H1 (cell line): Measurements from ENCODE around the gene STK40. TPM values are rescaled to one million over a fixed set of nuclear protein-coding genes. Genes with fewer than 3 reads are reported as not detected.

Experiments used
- CTCF ChIA-PET: fragments of 300-600 bp; sonication (Branson Sonifier 250); formaldehyde crosslinking; loops from one replicate; lab custom pipeline; 2021; ENCODE audit not compliant: partially characterized antibody; lab: Charles Lee
- POLR2A ChIA-PET: fragments of 300-600 bp; sonication (Branson Sonifier 250); formaldehyde crosslinking; loops from one replicate; lab custom pipeline; 2021; ENCODE audit warnings: inconsistent platforms; ENCODE audit not compliant: partially characterized antibody; lab: Charles Lee
- DNase-seq, 2 experiments: peaks; one replicate each; pipeline versions ENCODE4 v3.0.0 to v3.0.0-alpha.2; 2010 to 2022; ENCODE audit warnings: low spot score in 2 of 2, low read depth in 1 of 2, mixed read lengths in 1 of 2
- FAIRE-seq: peaks from 2 replicates; lab custom pipeline; 2011; peaks lifted over from hg19 to GRCh38; lab: Jason Lieb, UNC
- H2AFZ ChIP-seq: 2 replicates; pipeline ENCODE4 v1.8.1; 2012; ENCODE audit warnings: low read length, inconsistent platforms
- H2AK5ac ChIP-seq: 2 replicates; pipeline ENCODE4 v1.6.1; 2013; ENCODE audit warnings: low read depth, low read length
- H2BK120ac ChIP-seq: replicated peaks from 2 replicates; pipeline ENCODE3; 2013; ENCODE audit warnings: low read depth, low read length, inconsistent platforms
- H2BK12ac ChIP-seq: 2 replicates; pipeline ENCODE4 v1.6.1; 2013; ENCODE audit warnings: low read depth, low read length
- H2BK15ac ChIP-seq: 2 replicates; pipeline ENCODE4 v1.6.1; 2013; ENCODE audit warnings: low read length
- H2BK20ac ChIP-seq: 2 replicates; pipeline ENCODE4 v1.6.1; 2013; ENCODE audit warnings: low read length
- H2BK5ac ChIP-seq: 2 replicates; pipeline ENCODE4 v1.6.1; 2013; ENCODE audit warnings: low read depth, low read length
- H3K14ac ChIP-seq: 2 replicates; pipeline ENCODE4 v1.6.1; 2013; ENCODE audit warnings: inconsistent platforms; ENCODE audit not compliant: insufficient read length
- H3K18ac ChIP-seq: 2 replicates; pipeline ENCODE4 v1.6.1; 2013; ENCODE audit warnings: low read length; ENCODE audit errors: extremely low read depth
- H3K23ac ChIP-seq: 2 replicates; pipeline ENCODE4 v1.6.1; 2013; ENCODE audit warnings: inconsistent platforms; ENCODE audit not compliant: insufficient read length
- H3K23me2 ChIP-seq: 2 replicates; pipeline ENCODE4 v1.6.1; 2013; ENCODE audit warnings: low read depth, low read length
- H3K27ac ChIP-seq: 2 replicates; pipeline ENCODE4 v1.6.1; 2011; ENCODE audit warnings: low read depth, low read length, inconsistent platforms
- H3K27me3 ChIP-seq, 4 experiments: replicated peaks in 1 of 4; 1 replicate in 1 of 4; 2 replicates in 3 of 4; pipeline versions ENCODE4 v1.6.1 to v1.8.1; 2011 to 2013; ENCODE audit warnings: low read length in 3 of 4, mild to moderate bottlenecking in 3 of 4, inconsistent platforms in 2 of 4, mixed read lengths in 2 of 4, moderate library complexity in 1 of 4; ENCODE audit not compliant: control insufficient read depth in 3 of 4, insufficient read depth in 3 of 4; ENCODE audit errors: extremely low read depth in 1 of 4
- H3K36me3 ChIP-seq, 4 experiments: 2 replicates each; pipeline versions ENCODE4 v1.6.1 to v1.8.1; 2011 to 2013; ENCODE audit warnings: mild to moderate bottlenecking in 4 of 4, low read length in 3 of 4, moderate library complexity in 2 of 4, control low read depth in 1 of 4, inconsistent platforms in 1 of 4; ENCODE audit not compliant: insufficient read depth in 4 of 4, control insufficient read depth in 2 of 4
- H3K4ac ChIP-seq: replicated peaks from 2 replicates; pipeline ENCODE3; 2013; ENCODE audit warnings: low read length, low read depth, mixed read lengths, inconsistent platforms; ENCODE audit not compliant: insufficient read length
- H3K4me1 ChIP-seq, 4 experiments: replicated peaks in 1 of 4; 1 replicate in 1 of 4; 2 replicates in 3 of 4; pipeline versions ENCODE4 v1.6.1 to v1.8.1; 2011 to 2013; ENCODE audit warnings: low read length in 3 of 4, inconsistent platforms in 2 of 4, mixed read lengths in 1 of 4; ENCODE audit not compliant: insufficient read depth in 4 of 4, control insufficient read depth in 3 of 4
- H3K4me2 ChIP-seq, 2 experiments: 2 replicates each; pipeline versions ENCODE4 v1.6.1 to v1.8.1; 2011 to 2013; ENCODE audit warnings: low read depth in 2 of 2, low read length in 2 of 2, control low read depth in 1 of 2, inconsistent platforms in 1 of 2, mild to moderate bottlenecking in 1 of 2; ENCODE audit not compliant: insufficient read depth in 1 of 2
- H3K4me3 ChIP-seq, 4 experiments: fragments of 200-600, 300-600 bp in 1 of 4; sonication (generic), shearing (Covaris generic), sonication (Bioruptor Twin) in 1 of 4; 2 replicates each; pipeline versions ENCODE4 v1.5.1 to v1.8.1; 2011 to 2016; ENCODE audit warnings: low read length in 4 of 4, low read depth in 3 of 4, control low read depth in 2 of 4, inconsistent platforms in 2 of 4, mild to moderate bottlenecking in 2 of 4, mixed read lengths in 1 of 4, moderate library complexity in 1 of 4; ENCODE audit not compliant: insufficient read depth in 2 of 4; ENCODE audit errors: extremely low read depth in 1 of 4
- H3K56ac ChIP-seq: replicated peaks from 2 replicates; pipeline ENCODE3; 2013; ENCODE audit warnings: low read depth, mild to moderate bottlenecking, mixed read lengths, low read length, inconsistent platforms; ENCODE audit not compliant: insufficient read length
- H3K79me1 ChIP-seq: 2 replicates; pipeline ENCODE4 v1.6.1; 2013; ENCODE audit warnings: low read depth, low read length, control low read depth
- H3K79me2 ChIP-seq, 2 experiments: 2 replicates each; pipeline versions ENCODE4 v1.6.1 to v1.8.1; 2012 to 2013; ENCODE audit warnings: low read length in 2 of 2, mild to moderate bottlenecking in 2 of 2, inconsistent platforms in 1 of 2; ENCODE audit not compliant: insufficient read depth in 2 of 2, control insufficient read depth in 1 of 2
- H3K9ac ChIP-seq, 4 experiments: replicated peaks in 1 of 4; 1 replicate in 1 of 4; 2 replicates in 3 of 4; pipeline versions ENCODE4 v1.6.1 to v1.8.1; 2011 to 2013; ENCODE audit warnings: low read depth in 3 of 4, low read length in 3 of 4, control low read depth in 2 of 4, mild to moderate bottlenecking in 2 of 4, moderate library complexity in 2 of 4, inconsistent platforms in 1 of 4; ENCODE audit errors: extremely low read depth in 1 of 4
- H3K9me3 ChIP-seq, 2 experiments: 2 replicates each; pipeline versions ENCODE4 v1.6.1 to v1.8.1; 2012 to 2013; ENCODE audit warnings: mild to moderate bottlenecking in 2 of 2, moderate library complexity in 2 of 2, control low read depth in 1 of 2, inconsistent platforms in 1 of 2, low read depth in 1 of 2, low read length in 1 of 2, mixed read lengths in 1 of 2; ENCODE audit not compliant: insufficient read depth in 2 of 2
- H4K20me1 ChIP-seq, 2 experiments: replicated peaks in 1 of 2; 2 replicates each; pipeline versions ENCODE3 to v1.8.1; 2011 to 2013; ENCODE audit warnings: inconsistent platforms in 2 of 2, low read length in 2 of 2, mild to moderate bottlenecking in 1 of 2; ENCODE audit not compliant: insufficient read depth in 2 of 2, control insufficient read depth in 1 of 2
- H4K5ac ChIP-seq: 2 replicates; pipeline ENCODE4 v1.6.1; 2013; ENCODE audit warnings: low read length, low read depth, mixed read lengths, inconsistent platforms; ENCODE audit not compliant: insufficient read length
- H4K8ac ChIP-seq: 2 replicates; pipeline ENCODE4 v1.8.0; 2013; ENCODE audit warnings: mild to moderate bottlenecking, moderate library complexity, low read length, inconsistent platforms; ENCODE audit not compliant: insufficient read depth; ENCODE audit errors: extremely low read depth
- H4K91ac ChIP-seq: replicated peaks from 2 replicates; pipeline ENCODE3; 2013; ENCODE audit warnings: low read length, mixed read lengths, inconsistent platforms; ENCODE audit not compliant: insufficient read length
- ATF3 ChIP-seq: IDR thresholded peaks from 2 replicates; pipeline ENCODE4 v1.6.1; 2011; ENCODE audit warnings: low read depth, mild to moderate bottlenecking, low read length; ENCODE audit not compliant: insufficient read depth
- CHD1 ChIP-seq: IDR thresholded peaks from 2 replicates; pipeline ENCODE4 v1.6.1; 2012; ENCODE audit warnings: low read depth, low read length, improper control_type of control experiment
- CTBP2 ChIP-seq: IDR thresholded peaks from 2 replicates; pipeline ENCODE4 v1.7.0; 2011; ENCODE audit warnings: borderline replicate concordance, mild to moderate bottlenecking, moderate library complexity, mixed read lengths, low read length; ENCODE audit not compliant: insufficient read depth, insufficient read length
- GTF2F1 ChIP-seq: IDR thresholded peaks from 2 replicates; pipeline ENCODE4 v1.6.1; 2012; ENCODE audit warnings: low read depth, low read length, improper control_type of control experiment, borderline replicate concordance
- JUN ChIP-seq: IDR thresholded peaks from 2 replicates; pipeline ENCODE4 v1.6.1; 2011; ENCODE audit warnings: low read depth, mild to moderate bottlenecking, improper control_type of control experiment, low read length
- KDM4A ChIP-seq: IDR thresholded peaks from one replicate; pipeline ENCODE4 v1.7.1; 2012; ENCODE audit warnings: low read depth, mild to moderate bottlenecking, moderate library complexity, low read length, inconsistent platforms; ENCODE audit not compliant: severe bottlenecking
- SAP30 ChIP-seq: fragments of 300-600 bp; sonication (generic); IDR thresholded peaks from 2 replicates; pipeline ENCODE4 v1.7.1; 2012; ENCODE audit warnings: low read length, moderate library complexity, mild to moderate bottlenecking, inconsistent platforms; ENCODE audit not compliant: insufficient read depth, insufficient replicate concordance
- SIX5 ChIP-seq: IDR thresholded peaks from 2 replicates; pipeline ENCODE4 v1.6.1; 2011; ENCODE audit warnings: mild to moderate bottlenecking, low read depth, low read length
- SRF ChIP-seq: IDR thresholded peaks from 2 replicates; pipeline ENCODE4 v1.6.1; 2011; ENCODE audit warnings: mild to moderate bottlenecking, low read depth, low read length, moderate library complexity
- WGBS, 2 experiments: shearing (Covaris generic) in 1 of 2; methylation state at CpG; one replicate each; pipeline versions ENCODE4 v1.1.6 to v1.1.7; 2013 to 2015; ENCODE audit warnings: low lambda C conversion rate in 2 of 2, mixed read lengths in 2 of 2, inconsistent platforms in 1 of 2, low coverage in 1 of 2, missing lambda C conversion rate in 1 of 2; ENCODE audit not compliant: insufficient replicate concordance in 2 of 2, insufficient coverage in 1 of 2, insufficient read length in 1 of 2; ENCODE audit errors: extremely low coverage in 1 of 2, missing lambda C conversion rate in 1 of 2; 5-methylcytosine and 5-hydroxymethylcytosine counted together
- polyA plus RNA-seq, 7 experiments: library from polyadenylated mRNA; depleted of rRNA in 3 of 7; stranded (reverse) in 5 of 7; unstranded in 2 of 7; fragments of >200 nt in 5 of 7; fragments of 200-250 nt in 2 of 7; gene quantifications; 1 replicate in 5 of 7; 2 replicates in 1 of 7; 4 replicates in 1 of 7; pipeline versions ENCODE4 v1.2.1 to v1.2.3, GENCODE V29; 2011 to 2013; ENCODE audit warnings: missing spikeins in 2 of 7, mixed read lengths in 2 of 7
- total RNA-seq: library from RNA; stranded (reverse); fragmentation: NEBNext Ultra II Directional; extraction: Animal tissue kit (Norgen Biotek cat#: 25700); gene quantifications from 2 replicates; pipeline ENCODE4 v1.2.1, GENCODE V29; 2021

STK40 gene
- total and polyA plus RNA-seq, 2 of the 8 experiments (the other 6 are each of a cell fraction or from before 2014, with no cell fraction given), result 13.6 to 28.6 TPM

GRCh38 chr1:36400825-36401601 is 15.3 kb upstream of the STK40 start:
- no peaks in the 10 kb centered on the region for H4K20me1 ChIP-seq
- peak; percentile 84 for FAIRE-seq
- H3K56ac ChIP-seq, result peak overlapping the region; percentile 80
- H3K27me3 ChIP-seq, result no peaks in the 10 kb centered on the region
- H3K18ac ChIP-seq, result peak overlapping the region; percentile 95
- H3K36me3 ChIP-seq, result no peaks in the 10 kb centered on the region
- H3K4me1 ChIP-seq, result peaks cover 0 to 12% (median 11%) of the 10 kb centered on the region in 4 experiments; a peak in 5 of 7 replicates
- no peaks in the 10 kb centered on the region for H3K9me3 ChIP-seq
- H4K91ac ChIP-seq, result peak overlapping the region; percentile 94
- H4K8ac ChIP-seq, result peak overlapping the region; percentile 88; the same call in 1 of the 2 replicates
- peak overlapping the region; percentile 62 to 85 for H3K4me2 ChIP-seq
- no peak overlapping the region for H3K4ac ChIP-seq
- no peaks in the 10 kb centered on the region for H3K79me1 ChIP-seq
- H2BK15ac ChIP-seq, result peak overlapping the region; percentile 100; the same call in 1 of the 2 replicates
- peak overlapping the region; percentile 84; the same call in 1 of the 2 replicates for H2BK12ac ChIP-seq
- peak overlapping the region in 3 of 4 experiments; percentile 61 to 65 (median 62); a peak in 6 of 7 replicates for H3K9ac ChIP-seq
- peak overlapping the region; percentile 86; the same call in 1 of the 2 replicates for H2AK5ac ChIP-seq
- POLR2A ChIA-PET, result interaction anchor here (0.7 to 6.2 kb wide), 16 partner anchors 11 to 287 kb away, joined by 3 to 36 read pairs (median 4); partner anchors contain the start of genes EVA1B, MRPS15, OSCP1 and SH3D21
- H3K14ac ChIP-seq, result no peak overlapping the region
- peak overlapping the region; percentile 81 for H3K27ac ChIP-seq
- no peak overlapping the region for H3K23ac ChIP-seq
- H2BK5ac ChIP-seq, result peak overlapping the region; percentile 96
- peak overlapping the region; percentile 47 to 68 (median 58); a peak in 7 of 8 replicates for H3K4me3 ChIP-seq
- H4K5ac ChIP-seq, result peak overlapping the region; percentile 89
- 22% methylated on average over 21 of the region's 22 CpGs; no CpG with 5 or more reads in 1 of the 2 experiments for WGBS, 2 experiments
- peak; percentile 83 to 93 for DNase-seq
- CTCF ChIA-PET, result interaction anchor here (0.9 to 2.9 kb wide), 16 partner anchors 12 to 252 kb away, joined by 3 to 17 read pairs (median 5); partner anchors contain the start of genes SH3D21 and TRAPPC3
- no peak overlapping the region for H2BK20ac ChIP-seq
- H3K79me2 ChIP-seq, result peaks cover 0 to 11% of the 10 kb centered on the region in 2 experiments; a peak in 3 of 4 replicates
- peaks cover 11% of the 10 kb centered on the region for H3K23me2 ChIP-seq
- H2BK120ac ChIP-seq, result no peak overlapping the region
- H2AFZ ChIP-seq, result peak overlapping the region; percentile 74; the same call in 1 of the 2 replicates
- TF ChIP-seq CHD1 (no peak), ATF3 (no peak), SIX5 (peak; percentile 25; the same call in 1 of the 2 replicates), CTBP2 (no peak), GTF2F1 (no peak), KDM4A (peak; percentile 43), SAP30 (peak; percentile 76), SRF (no peak), JUN (no peak)
